GM18867 (cell line): ENCODE measurements around the gene MACF1.
A peak's percentile ranks its signal among the peaks of the same experiment; 100 is the strongest.
"Not testable (repeated sequence)": the region's sequence is repeated elsewhere in the genome, so short reads cannot be mapped to it uniquely, and the experiment has no call there.

ENCODE experiments used
- ATAC-seq: cut with Tn5 transposase; IDR thresholded peaks from one replicate; pipeline ENCODE4 v1.9.1; 2021; ENCODE audit warnings: mild to moderate bottlenecking, moderate library complexity; ENCODE audit not compliant: unreplicated experiment

Gene MACF1

GRCh38 chr1:39178541-39179431 is 25.7 kb upstream of the MACF1 start:
- no peak for ATAC-seq

GRCh38 chr1:39181311-39181710 is 23.2 kb upstream of the MACF1 start:
- no peak for ATAC-seq

- no peak for ATAC-seq
These were observed 21.7 kb upstream of the MACF1 start for GRCh38 chr1:39182804-39183203.

- no peak for ATAC-seq
These were observed 20.8 kb upstream of the MACF1 start for GRCh38 chr1:39183503-39184353.

GRCh38 chr1:39184354-39184818 is 20.1 kb upstream of the MACF1 start:
- ATAC-seq: no peak

- ATAC-seq: no peak
These were observed 17.0 kb upstream of the MACF1 start for GRCh38 chr1:39187275-39188046.

GRCh38 chr1:39189592-39190041 is 14.9 kb upstream of the MACF1 start:
- no peak for ATAC-seq

- no peak for ATAC-seq
These were observed 14.4 kb upstream of the MACF1 start for GRCh38 chr1:39190096-39190495.

GRCh38 chr1:39194398-39195051 is 10.0 kb upstream of the MACF1 start:
- no peak for ATAC-seq

GRCh38 chr1:39195166-39196111 is 9.1 kb upstream of the MACF1 start:
- ATAC-seq: no peak

GRCh38 chr1:39196244-39197215 is 8.0 kb upstream of the MACF1 start:
- ATAC-seq: peak; percentile 63

- no peak for ATAC-seq
These were observed 4.9 kb upstream of the MACF1 start for GRCh38 chr1:39199593-39199992.

GRCh38 chr1:39205102-39205780 is 746 bp downstream of the MACF1 start:
- ATAC-seq: no peak

- ATAC-seq: no peak
These were observed 1.4 kb downstream of the MACF1 start for GRCh38 chr1:39205781-39206464.

GRCh38 chr1:39208360-39208759 is 3.9 kb downstream of the MACF1 start:
- not testable (repeated sequence) for ATAC-seq

GRCh38 chr1:39210649-39211048 is 6.2 kb downstream of the MACF1 start:
- ATAC-seq: no peak

- ATAC-seq: no peak
These were observed 8.0 kb downstream of the MACF1 start for GRCh38 chr1:39212499-39212898.
